NB4 (cell line): ENCODE measurements around the gene FAM221B.

Experiments used
- DNase-seq: peaks from one replicate; pipeline ENCODE4 v3.0.0; 2010; ENCODE audit warnings: low read depth
- H3K4me3 ChIP-seq: one replicate; pipeline ENCODE4 v1.5.1; 2011; ENCODE audit warnings: mild to moderate bottlenecking, low read depth, low read length, moderate library complexity
- CTCF ChIP-seq: IDR thresholded peaks from one replicate; pipeline ENCODE4 v1.5.1; 2012; ENCODE audit warnings: low read depth, low read length
- MAX ChIP-seq: IDR thresholded peaks from 2 replicates; pipeline ENCODE4 v1.6.1; 2011; ENCODE audit warnings: low read depth, low read length
- MYC ChIP-seq: IDR thresholded peaks from 2 replicates; pipeline ENCODE4 v1.6.1; 2011; ENCODE audit warnings: low read depth, low read length
- POLR2A ChIP-seq: IDR thresholded peaks from 2 replicates; pipeline ENCODE4 v1.6.1; 2011; ENCODE audit warnings: mild to moderate bottlenecking; ENCODE audit not compliant: insufficient read length; ENCODE audit errors: extremely low read depth

Gene FAM221B

GRCh38 chr9:35820076-35820475, 8.5 kb downstream of the FAM221B start:
- no peak for TF ChIP-seq POLR2A
- TF ChIP-seq MYC = no peak
- TF ChIP-seq MAX = no peak
- no peak for TF ChIP-seq CTCF
- no peak for DNase-seq
- H3K4me3 ChIP-seq = no peak overlapping the region

- no peak for DNase-seq
- no peak for TF ChIP-seq MYC
- TF ChIP-seq POLR2A = no peak
- TF ChIP-seq CTCF = no peak
- no peak for TF ChIP-seq MAX
- H3K4me3 ChIP-seq = no peak overlapping the region
Observed at GRCh38 chr9:35818341-35818740, 10.2 kb downstream of the FAM221B start.

- TF ChIP-seq MAX (no peak), POLR2A (no peak), MYC (no peak), CTCF (no peak)
- no peak overlapping the region for H3K4me3 ChIP-seq
- no peak for DNase-seq
Observed at GRCh38 chr9:35816708-35817107, 11.8 kb downstream of the FAM221B start.

- peak; percentile 55 for TF ChIP-seq POLR2A
- no peak for TF ChIP-seq MYC
- peak; percentile 94 for DNase-seq
- H3K4me3 ChIP-seq = peak within 1 kb of the TSS; percentile 72
Observed at GRCh38 chr9:35814841-35815543, 13.5 kb downstream of the FAM221B start, which contains the start of gene HINT2. TSS of gene HINT2 (minus strand) at chr9:35815042. CDS start at chr9:35814979, 63 bp downstream.

- TF ChIP-seq MYC (no peak), MAX (no peak), POLR2A (no peak), CTCF (no peak)
- peak overlapping the region; percentile 67 for H3K4me3 ChIP-seq
- DNase-seq = peak; percentile 72
Observed at GRCh38 chr9:35814106-35814840, 14.3 kb downstream of the FAM221B start.

GRCh38 chr9:35813434-35814105, 15.0 kb downstream of the FAM221B start:
- no peak for TF ChIP-seq MAX
- TF ChIP-seq POLR2A = no peak
- no peak for TF ChIP-seq MYC
- TF ChIP-seq CTCF = no peak
- peak; percentile 21 for DNase-seq
- H3K4me3 ChIP-seq = peak overlapping the region; percentile 67
